ENCODE measurements around the gene VPS37B.
"Not testable (repeated sequence)": the region's sequence is repeated elsewhere in the genome, so short reads cannot be mapped to it uniquely, and the experiment has no call there.

The VPS37B gene

GRCh38 chr12:122929812-122930211, 33.9 kb upstream of the VPS37B start:
- TF ChIP-seq POLR2AphosphoS5 (IDR thresholded peaks at IDR 0.05; ENCODE audit: low read depth, low read length) (no peak), POLR2A (IDR thresholded peaks at IDR 0.05; ENCODE audit: low read depth, low read length) (no peak), TAF1 (IDR thresholded peaks at IDR 0.05; ENCODE audit: borderline replicate concordance, low read depth, low read length) (no peak)
- no peak for FAIRE-seq
- no peak for DNase-seq (ENCODE audit: insufficient read length)

- TF ChIP-seq POLR2AphosphoS5 (IDR thresholded peaks at IDR 0.05; ENCODE audit: low read depth, low read length), result no peak
- no peak for TF ChIP-seq TAF1 (IDR thresholded peaks at IDR 0.05; ENCODE audit: borderline replicate concordance, low read depth, low read length)
- no peak for TF ChIP-seq POLR2A (IDR thresholded peaks at IDR 0.05; ENCODE audit: low read depth, low read length)
- no peak for DNase-seq (ENCODE audit: insufficient read length)
- no peak for FAIRE-seq
These were observed 33.2 kb upstream of the VPS37B start for GRCh38 chr12:122929148-122929538.

- FAIRE-seq (no peak), DNase-seq (ENCODE audit: insufficient read length) (no peak)
- TF ChIP-seq TAF1 (IDR thresholded peaks at IDR 0.05; ENCODE audit: borderline replicate concordance, low read depth, low read length), result no peak
These were observed 32.7 kb upstream of the VPS37B start for GRCh38 chr12:122928404-122929147.

- no peak for TF ChIP-seq POLR2AphosphoS5 (IDR thresholded peaks at IDR 0.05; ENCODE audit: low read depth, low read length)
- TF ChIP-seq POLR2A (IDR thresholded peaks at IDR 0.05; ENCODE audit: low read depth, low read length), result no peak
- FAIRE-seq (no peak), DNase-seq (ENCODE audit: insufficient read length) (no peak)
These were observed 32.0 kb upstream of the VPS37B start for GRCh38 chr12:122927756-122928403.

- no peak for TF ChIP-seq POLR2A (IDR thresholded peaks at IDR 0.05; ENCODE audit: low read depth, low read length)
- no peak for TF ChIP-seq TAF1 (IDR thresholded peaks at IDR 0.05; ENCODE audit: borderline replicate concordance, low read depth, low read length)
- TF ChIP-seq POLR2AphosphoS5 (IDR thresholded peaks at IDR 0.05; ENCODE audit: low read depth, low read length), result no peak
- FAIRE-seq (no peak), DNase-seq (ENCODE audit: insufficient read length) (no peak)
These were observed 26.0 kb upstream of the VPS37B start for GRCh38 chr12:122921917-122922316.

- FAIRE-seq (no peak), DNase-seq (ENCODE audit: insufficient read length) (no peak)
- no peak for TF ChIP-seq POLR2AphosphoS5 (IDR thresholded peaks at IDR 0.05; ENCODE audit: low read depth, low read length)
- no peak for TF ChIP-seq TAF1 (IDR thresholded peaks at IDR 0.05; ENCODE audit: borderline replicate concordance, low read depth, low read length)
- no peak for TF ChIP-seq POLR2A (IDR thresholded peaks at IDR 0.05; ENCODE audit: low read depth, low read length)
These were observed 24.8 kb upstream of the VPS37B start for GRCh38 chr12:122920687-122921086.

- DNase-seq (ENCODE audit: insufficient read length) (no peak), FAIRE-seq (no peak)
- no peak for TF ChIP-seq TAF1 (IDR thresholded peaks at IDR 0.05; ENCODE audit: borderline replicate concordance, low read depth, low read length)
- TF ChIP-seq POLR2AphosphoS5 (IDR thresholded peaks at IDR 0.05; ENCODE audit: low read depth, low read length), result no peak
- no peak for TF ChIP-seq POLR2A (IDR thresholded peaks at IDR 0.05; ENCODE audit: low read depth, low read length)
These were observed 22.9 kb upstream of the VPS37B start for GRCh38 chr12:122918827-122919226.

GRCh38 chr12:122917507-122918121, 21.7 kb upstream of the VPS37B start:
- no peak for FAIRE-seq
- DNase-seq (ENCODE audit: insufficient read length), result no peak
- TF ChIP-seq POLR2AphosphoS5 (IDR thresholded peaks at IDR 0.05; ENCODE audit: low read depth, low read length) (no peak), POLR2A (IDR thresholded peaks at IDR 0.05; ENCODE audit: low read depth, low read length) (no peak), TAF1 (IDR thresholded peaks at IDR 0.05; ENCODE audit: borderline replicate concordance, low read depth, low read length) (no peak)

- no peak for FAIRE-seq
- TF ChIP-seq POLR2A (IDR thresholded peaks at IDR 0.05; ENCODE audit: low read depth, low read length) (no peak), POLR2AphosphoS5 (IDR thresholded peaks at IDR 0.05; ENCODE audit: low read depth, low read length) (no peak), TAF1 (IDR thresholded peaks at IDR 0.05; ENCODE audit: borderline replicate concordance, low read depth, low read length) (no peak)
- DNase-seq (ENCODE audit: insufficient read length), result no peak
These were observed 13.7 kb upstream of the VPS37B start for GRCh38 chr12:122909442-122910288.

GRCh38 chr12:122908915-122909314, 13.0 kb upstream of the VPS37B start:
- no peak for FAIRE-seq

GRCh38 chr12:122905258-122905657, 9.3 kb upstream of the VPS37B start:
- not testable (repeated sequence) for FAIRE-seq

More at GRCh38 chr12:122908915-122909314, 13.0 kb upstream of the VPS37B start:
- TF ChIP-seq POLR2A (IDR thresholded peaks at IDR 0.05; ENCODE audit: low read depth, low read length), result no peak
- no peak for TF ChIP-seq TAF1 (IDR thresholded peaks at IDR 0.05; ENCODE audit: borderline replicate concordance, low read depth, low read length)
- TF ChIP-seq POLR2AphosphoS5 (IDR thresholded peaks at IDR 0.05; ENCODE audit: low read depth, low read length), result no peak
- DNase-seq (ENCODE audit: insufficient read length), result no peak

More at GRCh38 chr12:122905258-122905657, 9.3 kb upstream of the VPS37B start:
- DNase-seq (ENCODE audit: insufficient read length), result not testable (repeated sequence)

Measured in GM12892 (cell line).